Stimulated activated CD4-positive, alpha-beta T cell treated with anti-CD3 and anti-CD28 coated beads, Interleukin-15, amount 100 ng/mL, for 1 hour (primary cell): ENCODE results near the gene CCDC92B.
"Not testable (repeated sequence)": the region's sequence is repeated elsewhere in the genome, so short reads cannot be mapped to it uniquely, and the experiment has no call there.

ENCODE experiments used
- DNase-seq, 2 donors: peaks; one replicate each; pipeline ENCODE4 v3.0.0-alpha.2; 2020; ENCODE audit warnings: low read depth in 1 of 2, low spot score in 1 of 2

CCDC92B gene

DNA sequence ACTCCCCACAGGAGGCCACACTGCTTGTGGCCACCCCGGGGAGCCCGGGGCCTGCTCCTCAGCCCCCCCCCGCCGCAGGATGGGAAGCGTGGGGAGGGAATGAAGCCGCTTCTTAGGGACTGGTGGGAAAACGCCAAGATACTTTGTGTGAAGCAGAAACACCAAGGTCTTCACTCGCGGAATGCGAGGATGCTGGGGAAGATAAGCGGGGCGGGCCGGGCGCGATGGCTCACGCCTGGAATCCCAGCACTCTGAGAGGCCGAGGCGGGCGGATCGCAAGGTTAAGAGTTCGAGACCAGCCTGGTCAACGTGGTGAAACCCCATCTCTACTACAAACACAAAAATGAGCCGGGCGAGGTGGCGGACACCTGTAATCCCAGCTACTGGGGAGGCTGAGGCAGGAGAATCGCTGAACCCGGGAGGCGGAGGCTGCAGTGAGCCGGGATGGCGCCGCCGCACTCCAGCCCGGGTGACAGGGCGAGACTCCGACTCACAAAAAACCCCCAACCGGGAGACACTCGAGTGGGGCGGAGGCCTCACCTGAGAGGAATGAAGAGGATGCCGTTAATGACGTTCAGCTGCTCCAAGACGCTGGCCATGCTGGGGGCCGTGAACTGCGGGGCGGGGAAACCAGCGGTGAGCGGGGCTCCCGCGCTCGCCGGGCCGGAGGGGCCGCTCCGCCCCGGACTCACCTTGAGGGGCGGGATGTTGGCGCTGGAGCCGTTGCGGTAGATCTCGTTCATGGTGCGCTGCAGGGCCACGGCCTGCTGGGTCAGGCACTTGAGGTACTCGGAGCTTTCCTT is 58.2 kb downstream of the CCDC92B start:
- DNase-seq = no peak

DNA sequence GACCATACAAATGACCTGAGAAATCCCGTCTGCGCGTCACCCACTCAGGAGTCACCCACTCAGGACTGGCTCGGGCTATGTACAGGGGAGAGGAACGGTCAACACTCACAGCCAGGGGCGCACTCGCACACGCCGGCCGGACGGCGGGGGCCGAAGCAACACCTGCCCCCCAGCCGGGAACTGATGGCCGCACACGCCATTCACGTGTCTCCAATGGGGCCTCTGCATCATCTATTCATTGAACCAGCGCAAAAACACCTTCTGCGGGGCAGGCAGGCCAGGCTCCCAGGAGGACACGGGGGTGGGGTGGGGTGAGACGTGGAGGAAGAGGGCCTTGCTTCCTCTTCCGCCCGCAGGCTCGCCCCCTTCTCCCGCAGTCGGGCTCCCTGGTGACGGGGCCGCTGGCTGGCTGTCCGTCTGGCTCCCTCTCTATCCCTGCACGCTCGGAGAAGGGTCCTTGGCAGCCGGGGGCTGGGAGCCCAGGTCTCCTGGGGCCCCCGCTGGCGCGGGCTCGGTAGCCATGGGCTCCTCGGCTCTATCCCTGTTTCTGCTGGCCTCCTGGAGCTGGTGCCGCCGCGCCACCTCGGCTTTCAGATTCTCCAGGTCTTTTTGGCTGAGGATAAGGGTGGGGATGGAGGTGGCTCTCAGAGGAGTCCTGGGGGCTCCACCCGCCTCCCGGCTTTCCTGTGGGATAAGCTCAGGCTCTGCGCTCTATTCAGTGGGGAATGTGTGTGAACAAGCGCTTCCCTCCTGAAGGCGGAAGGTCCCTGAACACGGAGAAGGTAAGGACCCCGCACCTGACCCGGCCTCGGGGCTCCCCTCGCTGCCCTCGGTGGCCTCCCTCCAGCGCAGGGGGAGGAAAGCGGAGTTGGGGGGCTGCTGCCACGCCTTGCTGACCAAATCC is 59.0 kb downstream of the CCDC92B start:
- DNase-seq = no peak

DNA sequence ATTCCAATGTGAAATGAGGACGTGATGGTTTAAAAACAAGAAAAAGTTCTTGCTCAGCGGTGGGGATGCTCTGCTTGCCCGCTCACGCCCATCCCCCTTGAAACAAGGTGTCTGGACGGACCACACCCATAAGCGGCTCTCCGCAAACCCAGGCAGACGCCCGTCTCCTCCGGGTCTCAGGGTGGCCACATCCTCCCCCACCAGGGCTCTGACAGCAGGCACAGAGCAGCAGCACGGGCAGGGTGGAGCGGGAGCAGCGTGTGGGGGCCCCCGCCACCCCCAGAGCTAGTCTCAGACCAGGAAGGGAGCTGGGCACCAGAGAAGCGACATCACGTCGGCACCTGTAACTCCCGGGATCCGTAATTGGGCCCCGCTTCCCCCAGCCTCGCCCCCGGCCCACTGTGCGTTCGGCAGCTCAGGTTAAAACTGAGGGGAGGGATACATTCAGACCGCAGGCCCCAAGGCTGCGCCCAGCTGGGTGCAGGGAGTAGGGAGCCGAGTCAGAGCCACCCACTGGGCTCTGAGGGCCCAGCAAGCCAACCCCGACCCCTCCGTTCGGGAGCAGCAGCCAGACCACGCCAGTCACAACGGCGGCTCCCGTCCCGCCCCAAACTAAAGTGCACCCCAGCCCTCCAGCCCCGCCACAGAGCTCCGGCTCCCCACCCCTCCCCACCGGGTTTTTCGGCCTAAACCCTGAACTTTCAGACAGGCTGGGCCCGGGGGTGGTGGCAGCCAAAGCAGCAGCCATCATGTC is 59.9 kb downstream of the CCDC92B start:
- no peak for DNase-seq

DNA sequence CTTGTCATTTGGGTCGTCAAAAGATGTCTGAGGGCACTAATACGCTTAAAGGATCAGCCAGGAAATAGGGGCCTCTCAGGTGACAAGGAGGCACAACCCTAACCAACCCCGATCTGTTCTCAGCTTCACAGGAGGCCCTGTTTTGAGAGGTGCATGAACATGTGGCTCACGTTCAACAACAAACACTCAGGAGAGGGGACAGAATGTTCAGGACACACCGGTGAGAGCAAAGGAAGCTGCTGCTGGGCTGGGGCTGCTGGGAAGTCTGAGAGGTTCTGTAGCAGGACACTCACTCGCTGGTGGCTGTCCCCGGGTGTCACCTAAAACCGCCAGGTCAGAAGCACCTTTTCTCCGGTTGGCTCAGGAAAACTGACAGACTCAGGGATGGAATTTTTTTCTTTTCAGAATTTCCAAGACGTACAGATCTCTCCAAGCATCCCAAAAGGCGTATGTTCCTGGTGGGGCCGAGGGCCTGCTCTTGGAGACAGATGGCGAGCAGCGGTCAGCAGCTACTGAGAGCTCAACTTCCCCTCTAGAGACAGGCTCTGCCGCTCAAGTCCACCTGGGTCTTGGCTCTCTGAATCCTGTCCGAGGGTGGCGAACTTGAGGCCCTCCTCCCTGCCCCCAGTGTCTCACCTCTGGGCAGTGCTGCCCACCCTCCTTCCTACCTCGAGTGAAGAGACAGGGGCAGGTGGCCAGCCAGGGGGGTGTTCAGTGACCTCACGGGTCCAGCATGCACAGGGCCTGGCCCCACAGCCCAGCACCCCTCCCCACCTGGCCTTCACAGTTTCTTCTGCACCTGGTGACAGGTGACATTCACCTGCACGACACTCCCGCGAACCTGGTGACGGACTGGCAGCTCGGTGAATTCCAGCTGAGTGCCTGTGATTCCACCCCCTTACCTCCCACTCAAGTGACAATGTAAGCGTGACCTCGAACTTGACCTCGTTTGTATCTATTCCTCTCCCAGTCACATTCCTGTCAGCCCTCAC is 60.8 kb downstream of the CCDC92B start:
- no peak for DNase-seq

DNA sequence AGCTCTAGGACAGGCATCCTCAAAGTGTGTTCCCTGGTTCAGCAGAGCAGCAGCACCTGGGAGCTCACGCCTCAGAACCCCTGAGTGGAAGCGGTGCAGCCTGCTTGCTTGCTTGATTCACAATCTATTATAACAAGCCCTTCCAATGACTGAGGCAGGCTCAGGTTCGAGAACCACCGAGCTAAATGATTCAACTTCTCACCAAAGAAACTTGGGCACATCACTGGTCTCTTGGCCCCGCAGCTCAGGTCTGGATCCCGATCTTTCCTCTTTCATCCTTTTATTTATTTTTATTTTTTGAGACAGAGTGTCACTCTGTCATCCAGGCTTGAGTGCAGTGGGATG is 62.4 kb downstream of the CCDC92B start:
- DNase-seq = no peak

DNA sequence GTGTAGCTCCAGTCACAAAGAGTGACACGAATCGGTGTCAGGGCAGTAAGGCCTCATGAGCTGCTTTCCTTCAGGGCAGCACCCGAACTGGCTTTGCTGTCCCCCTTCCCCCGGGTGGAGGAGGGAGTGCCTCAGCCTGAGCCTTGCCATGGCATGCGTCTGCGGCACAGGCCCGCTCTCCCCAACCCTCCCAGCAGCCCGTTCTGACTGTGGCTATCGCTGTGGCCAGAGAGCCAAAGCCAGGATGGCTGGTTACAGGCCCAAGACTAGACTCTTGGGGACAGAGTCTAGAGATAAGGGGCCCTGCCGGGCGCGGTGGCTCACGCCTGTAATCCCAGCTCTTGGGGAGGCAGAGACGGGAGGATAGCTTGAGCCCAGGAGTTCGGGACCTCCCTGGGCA is 63.8 kb downstream of the CCDC92B start:
- DNase-seq = no peak

DNA sequence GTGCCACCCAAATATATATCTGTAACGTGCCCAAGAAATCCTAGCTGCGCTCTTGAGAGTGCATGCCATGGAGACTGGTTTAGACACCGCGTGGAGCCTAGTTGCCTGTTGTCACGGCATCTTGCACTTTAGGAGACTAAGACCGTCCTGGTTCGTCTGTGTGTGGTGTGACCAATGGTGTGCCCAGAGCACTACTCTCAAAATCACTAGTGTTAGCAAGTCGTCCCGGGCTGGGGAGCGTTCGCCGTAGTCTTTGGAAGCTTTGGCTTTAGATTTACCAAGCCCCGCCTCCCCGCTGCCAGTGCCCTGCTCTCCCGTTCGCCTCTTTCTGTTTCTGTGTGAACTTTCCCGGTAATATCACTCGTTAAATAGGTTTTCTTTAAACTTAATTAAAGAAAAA is 64.9 kb downstream of the CCDC92B start:
- DNase-seq = no peak

DNA sequence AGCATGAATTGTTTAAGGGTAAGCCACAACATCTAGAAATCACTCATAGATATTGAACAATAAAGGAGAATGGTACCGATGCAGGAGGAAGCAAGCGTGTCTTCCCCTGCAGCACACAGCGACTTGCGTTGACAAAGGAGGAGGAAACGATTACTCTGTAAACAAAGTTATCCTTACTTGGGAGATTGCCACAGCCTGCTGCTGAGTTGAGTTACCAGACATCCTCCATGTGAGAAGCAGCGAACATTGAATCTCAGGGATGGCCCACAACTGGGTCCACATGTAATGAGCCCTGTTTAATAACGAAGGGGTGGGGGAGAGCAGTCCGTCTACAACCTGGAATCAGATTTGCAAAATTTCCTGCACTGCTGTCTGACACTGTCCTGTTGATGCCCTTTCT is 65.5 kb downstream of the CCDC92B start:
- DNase-seq = no peak

DNA sequence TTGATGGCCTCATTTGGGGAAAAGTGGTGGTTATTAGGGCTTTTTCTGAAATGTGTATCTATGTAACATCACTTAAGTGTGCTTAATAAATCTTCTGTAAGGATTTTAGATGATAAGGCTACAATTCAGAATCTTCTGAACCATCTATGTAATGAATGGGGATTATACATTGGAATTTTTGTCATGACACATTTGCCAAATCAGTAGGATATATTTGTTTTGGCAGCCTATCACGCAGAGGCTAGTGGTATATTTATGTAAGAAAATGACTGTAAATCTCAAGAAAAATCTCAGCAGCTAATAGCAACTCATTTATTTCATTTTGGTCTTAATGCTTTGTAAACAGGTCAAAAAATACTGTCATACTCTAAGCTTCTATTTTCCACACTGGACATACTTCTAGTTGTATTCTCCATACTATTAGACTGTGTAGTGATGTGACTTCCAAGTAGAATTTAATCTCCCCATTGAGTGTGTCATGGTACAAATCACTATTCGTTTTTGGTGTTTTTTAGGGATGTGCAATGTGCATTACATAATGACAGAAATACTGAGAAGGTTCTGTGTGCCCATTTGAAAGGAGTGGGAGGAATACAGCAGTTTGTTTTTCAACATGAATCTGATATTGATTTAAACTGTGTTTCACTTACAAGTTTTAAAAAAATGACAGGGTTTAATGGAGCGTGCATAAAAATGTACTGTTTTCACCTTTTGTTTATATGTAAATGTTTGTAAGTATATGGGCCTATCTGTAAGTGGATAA is 67.1 kb downstream of the CCDC92B start:
- DNase-seq = no peak

DNA sequence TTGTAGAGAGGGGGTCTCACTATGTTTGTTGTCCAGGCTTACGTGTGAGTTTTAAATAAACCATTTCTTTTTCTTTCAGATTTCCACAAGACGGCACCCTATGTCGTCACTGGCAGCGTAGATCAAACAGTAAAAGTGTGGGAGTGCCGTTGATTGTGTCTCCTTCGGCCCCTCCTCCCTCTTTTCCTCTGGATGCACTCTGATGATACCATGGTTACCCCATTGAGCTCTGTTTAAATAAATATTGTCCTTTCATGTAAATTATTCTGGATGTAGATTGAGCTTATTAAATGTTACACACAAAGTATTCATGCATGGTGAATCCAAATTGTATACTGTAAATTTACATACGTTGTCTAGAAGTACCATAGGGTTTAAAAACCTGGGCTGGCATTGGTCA is 67.8 kb downstream of the CCDC92B start:
- no peak for DNase-seq

DNA sequence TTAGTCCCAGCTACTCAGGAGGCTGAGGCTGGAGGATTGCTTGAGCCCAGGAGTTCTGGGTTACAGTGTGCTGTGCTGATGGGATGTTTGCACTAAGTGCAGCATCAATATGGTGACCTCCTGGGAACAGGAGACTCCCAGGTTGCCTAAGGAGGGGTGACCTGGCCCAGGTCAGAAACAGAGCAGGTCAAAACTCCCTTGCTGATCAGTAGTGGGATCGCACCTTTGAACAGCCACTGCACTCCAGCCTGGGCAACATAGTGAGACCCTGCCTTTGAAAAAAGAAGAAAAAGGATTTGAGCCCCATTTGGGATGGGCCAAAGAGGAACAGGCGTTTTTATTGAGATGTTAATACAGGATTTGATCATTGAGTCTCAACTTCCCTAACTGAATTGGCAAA is 68.5 kb downstream of the CCDC92B start:
- DNase-seq = no peak

DNA sequence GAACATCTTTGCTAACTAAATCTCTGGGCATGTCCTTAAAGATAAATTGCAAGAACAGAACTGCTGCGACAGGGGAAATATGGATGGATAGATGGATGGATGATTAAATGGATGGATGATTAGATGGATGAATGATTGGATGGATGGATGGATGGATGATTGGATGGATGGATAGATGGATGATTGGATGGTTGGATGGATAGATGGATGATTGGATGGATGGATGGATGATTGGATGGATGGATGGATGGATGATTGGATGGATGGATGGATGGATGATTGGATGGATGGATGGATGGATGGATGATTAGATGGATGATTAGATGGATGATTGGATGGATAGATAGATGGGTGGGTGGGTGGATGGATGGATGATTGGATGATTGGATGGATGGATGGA is 70.2 kb downstream of the CCDC92B start:
- DNase-seq = not testable (repeated sequence)
